GM12873 (cell line): ENCODE data around the gene TCEAL8.

ENCODE experiments used
- CTCF ChIP-seq: IDR thresholded peaks from 2 replicates; pipeline ENCODE4 v1.5.1; 2012; ENCODE audit warnings: low read depth, mild to moderate bottlenecking, moderate library complexity, low read length, control low read depth; ENCODE audit not compliant: insufficient read depth; ENCODE audit errors: missing control alignments

The TCEAL8 gene

DNA sequence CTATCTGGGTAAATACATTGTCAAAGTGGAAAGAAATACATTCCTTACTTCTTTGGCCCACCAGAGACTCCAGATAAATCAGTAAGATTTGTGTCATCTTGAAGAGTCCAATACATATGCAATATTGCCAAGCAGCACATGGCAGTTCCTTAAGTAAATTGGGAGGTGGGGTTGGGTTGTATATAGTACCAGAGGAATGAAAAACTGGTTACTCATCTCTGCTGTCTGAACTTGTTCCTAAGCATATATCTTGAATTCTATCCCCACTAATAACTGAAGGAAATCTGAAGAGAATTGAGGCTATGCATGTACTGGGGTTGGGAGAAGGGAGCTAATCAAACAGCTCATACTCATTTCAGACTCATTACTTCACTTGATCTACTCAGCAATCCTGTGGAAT lies 14.8 kb downstream of the TCEAL8 start:
- no peak for TF ChIP-seq CTCF

GRCh38 chrX:103236296-103236695 lies 18.7 kb downstream of the TCEAL8 start:
- TF ChIP-seq CTCF = no peak

DNA sequence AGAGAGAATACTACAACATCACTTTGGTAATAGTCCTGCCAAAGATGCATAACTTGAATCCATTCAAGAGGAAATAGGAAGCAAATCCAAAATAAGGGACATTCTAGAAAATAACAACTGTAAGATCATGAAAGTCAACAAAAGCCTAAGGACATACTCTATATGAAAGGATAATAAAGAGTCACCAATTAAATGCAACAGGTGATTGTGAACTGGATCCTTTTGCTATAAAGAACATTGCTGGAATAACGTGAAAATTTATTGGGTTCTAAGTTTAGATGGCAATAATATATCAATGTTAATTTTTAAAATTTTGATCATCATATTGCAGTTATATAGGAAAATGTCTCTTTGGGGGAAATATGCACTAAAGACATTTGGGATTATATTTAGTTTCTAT lies 20.1 kb downstream of the TCEAL8 start:
- TF ChIP-seq CTCF = no peak

DNA sequence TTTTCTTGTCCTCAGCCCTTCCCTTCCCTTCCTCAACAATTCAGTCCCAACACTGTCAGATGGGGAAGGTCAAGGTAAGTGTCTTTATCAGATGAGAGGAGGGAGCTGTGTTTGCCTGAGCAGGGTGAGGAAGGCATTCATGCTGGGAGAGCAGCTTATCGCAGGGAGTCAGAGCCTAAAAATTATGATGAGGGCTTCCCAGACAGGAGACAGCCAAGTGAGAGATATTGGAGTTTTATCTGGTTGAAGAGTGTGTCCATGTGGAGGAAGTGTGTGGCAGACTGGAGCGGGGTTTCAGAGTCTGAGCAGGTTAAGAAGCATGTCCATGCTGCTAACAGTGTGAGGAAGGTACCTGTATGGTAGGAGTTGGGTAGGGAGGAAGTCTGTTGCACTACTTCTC lies 21.7 kb downstream of the TCEAL8 start:
- no peak for TF ChIP-seq CTCF

DNA sequence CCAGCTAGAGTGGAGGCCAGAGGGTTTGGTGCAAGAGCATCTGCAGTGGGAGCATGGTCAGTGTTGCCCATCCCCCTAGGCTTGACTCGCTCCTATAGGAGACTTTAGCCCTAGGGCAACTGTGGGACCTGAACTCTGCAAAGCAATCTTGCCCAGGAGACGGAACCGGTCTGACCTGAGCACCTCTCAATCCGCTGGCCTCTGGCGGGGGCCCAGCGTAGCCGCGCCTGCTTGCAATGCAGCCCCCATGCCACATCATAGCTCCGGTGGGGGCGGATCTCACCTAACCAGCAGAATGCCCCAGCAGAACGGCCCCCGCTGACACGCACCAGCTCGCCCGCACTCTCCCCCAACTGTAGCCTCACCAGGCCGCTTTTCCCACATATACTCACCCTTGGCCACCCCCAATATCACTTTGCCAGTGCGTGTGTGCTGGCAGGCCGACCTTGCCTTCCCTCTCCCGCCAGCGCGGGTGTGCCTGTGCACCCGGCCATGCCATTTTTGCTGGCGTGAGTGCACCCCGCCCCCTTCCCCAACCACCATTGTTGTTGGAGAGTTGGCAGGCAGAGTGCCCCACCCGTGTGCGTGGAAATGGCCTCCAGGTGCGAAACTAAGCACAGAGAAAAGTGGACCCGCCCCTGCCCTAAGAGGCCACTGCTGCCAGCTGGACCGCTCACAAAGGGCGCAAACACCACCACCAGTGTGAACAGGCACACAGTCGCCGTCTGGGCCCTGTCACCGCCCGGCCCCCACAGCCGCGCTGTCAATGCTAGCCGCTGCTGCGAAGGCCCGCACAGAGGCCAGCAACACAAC lies 34.2 kb downstream of the TCEAL8 start:
- TF ChIP-seq CTCF = no peak

DNA sequence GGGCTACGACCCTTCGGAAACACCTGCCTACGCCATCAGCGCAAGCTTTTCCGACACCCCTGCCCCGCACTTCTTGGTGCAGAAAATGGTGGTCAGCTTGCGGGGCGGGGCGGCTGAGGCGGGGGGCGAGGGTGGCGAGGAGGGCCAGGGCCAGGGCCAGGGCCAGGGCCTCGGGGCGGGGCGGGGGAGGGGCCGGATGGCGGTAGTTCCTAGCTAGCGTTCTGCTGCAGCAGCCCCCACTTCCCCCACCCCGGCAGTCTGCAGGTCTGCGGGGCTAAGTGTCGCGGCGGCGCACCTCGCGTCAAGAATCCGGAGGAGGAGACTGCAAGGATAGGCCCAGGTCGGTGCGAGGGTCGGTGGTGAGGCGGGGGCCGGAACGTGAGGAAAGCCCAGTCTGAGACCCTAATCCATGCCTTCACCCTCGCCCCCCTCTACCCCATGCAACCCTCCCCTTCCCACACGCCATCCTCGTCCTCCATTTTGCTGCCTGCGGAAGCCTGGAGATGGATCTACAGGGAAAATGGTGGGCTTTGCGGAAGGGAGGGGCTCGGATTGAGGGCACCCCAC lies 39.4 kb downstream of the TCEAL8 start:
- no peak for TF ChIP-seq CTCF

DNA sequence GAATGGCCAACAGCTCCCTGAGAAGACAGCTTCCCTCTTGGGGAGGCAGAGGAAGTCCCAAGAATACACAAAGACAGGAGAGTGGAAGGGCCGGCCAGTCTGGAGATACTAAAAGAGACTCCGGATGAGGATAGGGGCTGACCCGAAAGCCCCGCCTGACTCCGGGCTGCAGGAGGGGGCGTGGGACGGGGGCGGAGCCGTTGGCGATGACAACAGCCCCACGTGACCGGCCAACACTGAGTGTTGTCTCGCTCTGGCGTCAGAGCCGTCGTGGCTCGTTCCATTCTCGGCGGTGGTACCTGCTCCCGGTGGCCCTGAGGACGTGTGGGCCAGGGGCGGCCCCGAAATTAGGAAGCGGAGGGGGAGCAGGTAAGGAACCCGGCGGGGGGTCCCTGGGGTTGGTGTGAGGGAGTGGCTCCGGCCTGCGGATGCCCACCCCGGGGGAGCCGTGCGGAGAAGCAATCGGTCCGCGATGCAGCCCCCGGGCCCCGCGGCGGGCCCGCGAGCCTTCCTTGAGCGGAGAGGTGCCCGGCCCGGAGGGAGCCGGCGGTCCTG lies 40.0 kb downstream of the TCEAL8 start, which contains the start of gene BEX4:
TSS of gene BEX4 (plus strand) at position 239 of the 555 bp plus-strand sequence. CDS start 1,046 bp downstream, outside the sequence.
- TF ChIP-seq CTCF = no peak
